Gastrocnemius medialis (tissue), 4 donors: Measurements from ENCODE around the gene SFTPD. TPM values are rescaled to one million over a fixed set of nuclear protein-coding genes. Genes with fewer than 3 reads are reported as not detected.
"Not testable (repeated sequence)": the region's sequence is repeated elsewhere in the genome, so short reads cannot be mapped to it uniquely, and the experiment has no call there.

ENCODE experiments used
- ATAC-seq, 2 donors: fragments of 150-250 bp; one replicate each; pipeline ENCODE4 v1.9.1; 2016
- DNase-seq, 2 donors: peaks; one replicate each; pipeline ENCODE4 v3.0.0-alpha.2; 2019
- H3K27ac ChIP-seq, 4 donors: fragments of 200-600 bp; sonication (generic); 1 replicate in 1 of 4; 2 replicates in 3 of 4; pipeline ENCODE4 v1.5.1; 2016 to 2018; ENCODE audit warnings: mild to moderate bottlenecking in 2 of 4, moderate library complexity in 1 of 4
- H3K27me3 ChIP-seq, 3 donors: fragments of 200-600 bp; sonication (generic) in 2 of 3; 1 replicate in 1 of 3; 2 replicates in 2 of 3; pipeline versions ENCODE4 v1.5.1 to v1.6.0; 2016 to 2019; ENCODE audit warnings: mild to moderate bottlenecking in 1 of 3, moderate library complexity in 1 of 3
- H3K36me3 ChIP-seq, 2 donors: fragments of 200-600 bp; sonication (generic) in 1 of 2; one replicate each; pipeline ENCODE4 v1.5.1; 2017 to 2018
- H3K4me1 ChIP-seq, 2 donors: fragments of 200-600 bp; sonication (generic) in 1 of 2; one replicate each; pipeline ENCODE4 v1.5.1; 2016 to 2017; ENCODE audit warnings: mild to moderate bottlenecking in 2 of 2
- H3K4me3 ChIP-seq, 4 donors: fragments of 200-600 bp; sonication (generic) in 3 of 4; 1 replicate in 1 of 4; 2 replicates in 3 of 4; pipeline ENCODE4 v1.5.1; 2016 to 2019; ENCODE audit warnings: mild to moderate bottlenecking in 2 of 4
- H3K9me3 ChIP-seq, 3 donors: fragments of 200-600 bp; sonication (generic) in 2 of 3; 1 replicate in 1 of 3; 2 replicates in 2 of 3; pipeline ENCODE4 v1.5.1; 2016 to 2019
- CTCF ChIP-seq, 5 experiments: fragments of 450-650 bp in 3 of 5; fragments of 200-600 bp in 2 of 5; sonication (generic) in 2 of 5; IDR thresholded peaks in 4 of 5; conservative IDR thresholded peaks in 1 of 5; 1 replicate in 4 of 5; 2 replicates in 1 of 5; pipeline ENCODE4 v1.5.1; 2016 to 2019; ENCODE audit warnings: antibody characterized with exemption in 5 of 5, mild to moderate bottlenecking in 3 of 5, moderate library complexity in 3 of 5
- POLR2A ChIP-seq, 2 donors: fragments of 450-650 bp; IDR thresholded peaks; one replicate each; pipeline ENCODE4 v1.6.1; 2017; ENCODE audit warnings: antibody characterized with exemption in 2 of 2, mild to moderate bottlenecking in 2 of 2, moderate library complexity in 2 of 2
- in situ Hi-C, 4 donors: fragments of 200-750 bp; cut with MboI; loops; one replicate each; pipeline versions ENCODE4 v1.15.0 to v1.8.0; 2017; ENCODE audit warnings: low sequenced_read_pairs in 4 of 4
- intact Hi-C: fragments of 100-400 bp; cut with DNase I; formaldehyde crosslinking; loops from one replicate; pipeline ENCODE4 v1.15.1; 2023; ENCODE audit warnings: low total_unique reads
- total RNA-seq, 4 donors: library from RNA; depleted of rRNA; stranded (reverse); fragments of >200 nt; gene quantifications; one replicate each; pipeline versions ENCODE4 v1.1.0 to v1.2.3, GENCODE V29; 2016

SFTPD gene
- total RNA-seq, 4 donors from 2014 or later = 0.73 TPM; not detected in 3

- H3K9me3 ChIP-seq = no peaks in the 10 kb centered on the region
- no peaks in the 10 kb centered on the region for H3K27me3 ChIP-seq
- no peaks in the 10 kb centered on the region for H3K4me1 ChIP-seq
- intact Hi-C loops = no loop called here
- in situ Hi-C loops = no loop called here
- no peak overlapping the region for H3K27ac ChIP-seq
- H3K4me3 ChIP-seq = no peak overlapping the region
- DNase-seq (no peak), ATAC-seq (no peak)
- no peaks in the 10 kb centered on the region for H3K36me3 ChIP-seq
- TF ChIP-seq POLR2A (IDR thresholded peaks at IDR 0.05) (no peak), CTCF (IDR thresholded peaks at IDR 0.05 in 4 of 5, conservative IDR thresholded peaks at IDR 0.05 in 1 of 5) (no peak)
Observed at GRCh38 chr10:79898597-79899325, 50.1 kb downstream of the SFTPD start.

GRCh38 chr10:79892896-79893295, 56.0 kb downstream of the SFTPD start:
- H3K4me3 ChIP-seq, in situ Hi-C loops, H3K27me3 ChIP-seq, H3K9me3 ChIP-seq, ATAC-seq, DNase-seq, H3K36me3 ChIP-seq, H3K27ac ChIP-seq, intact Hi-C loops, H3K4me1 ChIP-seq: not testable (repeated sequence)

- TF ChIP-seq CTCF (IDR thresholded peaks at IDR 0.05 in 4 of 5, conservative IDR thresholded peaks at IDR 0.05 in 1 of 5) (no peak), POLR2A (IDR thresholded peaks at IDR 0.05) (no peak)
- H3K4me1 ChIP-seq = no peaks in the 10 kb centered on the region
- no peak for ATAC-seq
- intact Hi-C loops = no loop called here
- no peaks in the 10 kb centered on the region for H3K9me3 ChIP-seq
- H3K36me3 ChIP-seq = no peaks in the 10 kb centered on the region
- no peak overlapping the region for H3K27ac ChIP-seq
- H3K27me3 ChIP-seq = no peaks in the 10 kb centered on the region
- H3K4me3 ChIP-seq = no peak overlapping the region
- no peak for DNase-seq
- in situ Hi-C loops = no loop called here
Observed at GRCh38 chr10:79890469-79890868, 58.4 kb downstream of the SFTPD start.

- H3K36me3 ChIP-seq, DNase-seq, H3K27me3 ChIP-seq, H3K27ac ChIP-seq, in situ Hi-C loops, ATAC-seq, H3K4me3 ChIP-seq, H3K9me3 ChIP-seq, H3K4me1 ChIP-seq, intact Hi-C loops: not testable (repeated sequence)
Observed at GRCh38 chr10:79888984-79889383, 59.9 kb downstream of the SFTPD start.

Other genes with a start within 250 kb of the SFTPD start
- under 1 TPM; 0.16 to 0.56 (median 0.27) TPM for gene NUTM2B, start 245.9 kb downstream of the SFTPD start, total RNA-seq
- gene NUTM2E, start 122.4 kb downstream of the SFTPD start, total RNA-seq = not detected
- gene TMEM254, start 129.6 kb upstream of the SFTPD start, total RNA-seq = 1 to 10 TPM in 3 of 4 donors, under 1 TPM in 1; 0.73 to 7.4 (median 4.8) TPM
- gene PLAC9, start 183.6 kb upstream of the SFTPD start, total RNA-seq = 10 to 100 TPM in 1 of 4 donors, 1 to 10 TPM in 3; 4.6 to 16.1 (median 6.9) TPM